Right ventricle myocardium superior (tissue), 1 donor: ENCODE data around the gene TRABD. TPM values are rescaled to one million over a fixed set of nuclear protein-coding genes. Genes with fewer than 3 reads are reported as not detected.

Experiments used
- ATAC-seq: fragments of 200-7000 bp; cut with Tn5 transposase; one replicate; pipeline ENCODE4 v1.9.1; 2020; ENCODE audit warnings: mild to moderate bottlenecking; ENCODE audit not compliant: poor library complexity
- DNase-seq: peaks from one replicate; pipeline ENCODE4 v3.0.0-alpha.2; 2020
- intact Hi-C: fragments of 100-400 bp; cut with DNase I; formaldehyde crosslinking; loops from one replicate; pipeline ENCODE4 v1.11.2; 2022
- total RNA-seq: library from RNA; stranded (reverse); fragmentation: NEBNext Ultra II Directional; extraction: Animal tissue kit (Norgen Biotek cat#: 25700); gene quantifications from one replicate; pipeline ENCODE4 v1.2.1, GENCODE V29; 2021
- donor health status: DM: no; HTN: yes; CAD: no; lungs with severe emphysema.

TRABD gene
- total RNA-seq, 1 donor from 2014 or later, result 22.0 TPM

DNA sequence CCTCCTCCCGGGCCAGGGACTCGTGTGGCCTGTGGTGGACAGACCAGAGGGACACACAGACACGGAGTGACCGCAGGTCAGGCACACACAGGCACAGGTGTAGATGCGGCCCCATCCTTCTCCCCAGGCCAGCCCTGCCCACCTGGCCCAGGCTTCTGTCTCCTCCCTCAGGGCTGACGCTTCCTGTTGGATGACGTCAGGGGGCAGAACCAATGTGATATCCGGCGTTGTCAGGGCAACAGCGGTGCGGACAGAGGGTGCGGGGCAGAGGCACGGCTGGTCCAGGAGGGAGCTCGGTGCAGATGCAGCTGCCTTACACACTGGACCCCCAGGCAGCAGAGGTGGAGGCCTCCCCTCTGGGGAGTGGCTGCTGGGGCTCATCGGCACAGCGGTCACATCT, 62.0 kb downstream of the TRABD start:
- intact Hi-C loops, result no loop called here
- ATAC-seq (no peak), DNase-seq (peak; percentile 64)

DNA sequence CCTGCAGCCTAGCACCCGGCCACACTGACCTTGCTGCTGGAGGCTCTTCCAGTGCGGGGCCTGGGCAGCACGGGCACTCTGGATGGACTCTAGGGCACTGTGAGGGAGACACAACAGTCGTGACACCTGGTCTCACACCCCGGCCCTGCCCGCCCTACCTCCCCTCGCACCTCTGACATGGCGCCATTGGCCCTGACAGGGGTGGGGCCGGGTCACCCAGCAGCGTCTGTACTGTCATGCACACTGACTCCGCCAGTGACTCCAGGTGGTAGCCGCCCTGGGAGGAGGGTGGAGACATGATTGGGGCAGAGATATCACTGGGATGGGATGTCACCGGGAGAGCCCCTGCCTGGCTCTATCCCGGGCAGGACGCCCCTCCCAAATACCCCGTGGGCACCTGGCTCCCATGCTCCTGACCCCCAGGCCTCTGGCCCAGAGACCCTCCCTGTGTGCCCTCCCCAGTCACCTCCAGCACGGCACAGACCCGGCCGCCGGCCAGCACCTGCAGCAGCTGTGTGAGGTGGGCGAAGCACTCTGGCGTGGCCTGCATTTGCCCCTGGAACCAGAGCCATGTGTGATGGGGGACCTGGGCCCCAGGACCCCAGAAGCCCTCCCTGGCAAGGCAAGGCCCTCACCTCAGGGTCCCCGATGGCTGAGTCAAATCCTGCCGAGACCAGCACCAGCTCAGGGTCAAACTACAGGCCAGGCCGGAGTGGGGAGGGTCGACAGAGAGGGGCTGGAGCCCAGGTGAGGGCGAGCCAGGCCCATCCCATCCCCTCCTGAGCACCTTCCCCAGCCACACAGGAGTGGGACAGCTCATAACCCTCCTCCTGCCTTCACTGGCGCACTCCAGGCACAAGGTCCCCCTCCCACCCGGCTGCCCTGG, 62.7 kb downstream of the TRABD start:
- intact Hi-C loops, result no loop called here
- no peak for DNase-seq
- ATAC-seq, result no peak

Other genes with a start within 250 kb of the TRABD start
- 61.5 TPM for gene PIM3, start 225.1 kb upstream of the TRABD start, total RNA-seq
- gene IL17REL, start 173.1 kb upstream of the TRABD start, total RNA-seq, result not detected
- gene TTLL8, start 127.6 kb upstream of the TRABD start, total RNA-seq, result not detected
- 0.46 TPM for gene MLC1, start 100.5 kb upstream of the TRABD start, total RNA-seq
- not detected for gene MOV10L1, start 95.9 kb upstream of the TRABD start, total RNA-seq
- gene PANX2, start 15.2 kb upstream of the TRABD start, total RNA-seq, result 0.43 TPM
- 15.6 TPM for gene SELENOO, start 15.1 kb downstream of the TRABD start, total RNA-seq
- 14.1 TPM for gene TUBGCP6, start 59.1 kb downstream of the TRABD start, total RNA-seq
- 12.0 TPM for gene HDAC10, start 65.4 kb downstream of the TRABD start, total RNA-seq
- gene MAPK12, start 75.8 kb downstream of the TRABD start, total RNA-seq, result 13.2 TPM
- gene MAPK11, start 84.5 kb downstream of the TRABD start, total RNA-seq, result 8.5 TPM
- 68.3 TPM for gene PLXNB2, start 121.7 kb downstream of the TRABD start, total RNA-seq
- 1.1 TPM for gene DENND6B, start 141.1 kb downstream of the TRABD start, total RNA-seq
- 40.4 TPM for gene PPP6R2, start 157.4 kb downstream of the TRABD start, total RNA-seq